Neural progenitor cell (in vitro differentiated cells): ENCODE measurements around the gene SLC25A2.
A peak's percentile ranks its signal among the peaks of the same experiment; 100 is the strongest.

Experiments used
- CTCF ChIP-seq: fragments of 200-600 bp; sonication (generic); IDR thresholded peaks from 2 replicates; pipeline ENCODE4 v1.5.1; 2017; ENCODE audit warnings: antibody characterized with exemption, mild to moderate bottlenecking
- EZH2 ChIP-seq: fragments of 200-600 bp; sonication (generic); IDR thresholded peaks from 2 replicates; pipeline ENCODE4 v1.6.1; 2017; ENCODE audit warnings: antibody characterized with exemption, mild to moderate bottlenecking, moderate library complexity
- EZH2phosphoT487 ChIP-seq: fragments of 200-600 bp; sonication (generic); IDR thresholded peaks from 2 replicates; pipeline ENCODE4 v1.6.1; 2017; ENCODE audit warnings: antibody characterized with exemption

DNA sequence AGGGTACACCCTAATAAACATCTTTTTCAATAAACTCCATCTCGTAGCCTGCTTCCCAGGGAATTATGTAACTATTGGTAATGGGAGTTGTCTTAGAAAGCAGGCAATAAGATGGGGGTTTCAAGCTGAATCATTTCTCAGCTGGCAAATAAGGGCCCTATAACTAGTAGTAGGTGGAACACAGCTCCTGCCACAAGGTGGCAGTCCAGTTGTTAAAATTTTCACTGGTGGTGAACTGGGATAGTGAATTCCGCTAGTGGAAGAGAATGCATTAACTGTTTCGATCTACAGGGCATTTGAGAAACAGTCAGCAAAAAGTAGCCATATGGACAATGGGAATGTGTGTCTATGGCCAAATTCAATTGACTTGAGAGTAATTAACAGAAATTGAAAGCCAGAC is 30.9 kb downstream of the SLC25A2 start:
- TF ChIP-seq CTCF (peak; percentile 24), EZH2 (no peak), EZH2phosphoT487 (no peak)
